OCI-LY1 (cell line): Measurements from ENCODE around the gene RTL10.

ENCODE experiments used
- CTCF ChIP-seq: fragments of 200-600 bp; sonication (generic), shearing (Covaris generic); IDR thresholded peaks from 2 replicates; pipeline ENCODE4 v1.5.1; 2017; ENCODE audit warnings: mild to moderate bottlenecking, antibody characterized with exemption, low read length, moderate library complexity, mixed read lengths
- EZH2 ChIP-seq: fragments of 200-600 bp; sonication (generic), shearing (Covaris generic); IDR thresholded peaks from 2 replicates; pipeline ENCODE4 v1.8.0; 2017; ENCODE audit warnings: borderline replicate concordance, mixed run types, mild to moderate bottlenecking, antibody characterized with exemption, low read length, moderate library complexity, mixed read lengths

DNA sequence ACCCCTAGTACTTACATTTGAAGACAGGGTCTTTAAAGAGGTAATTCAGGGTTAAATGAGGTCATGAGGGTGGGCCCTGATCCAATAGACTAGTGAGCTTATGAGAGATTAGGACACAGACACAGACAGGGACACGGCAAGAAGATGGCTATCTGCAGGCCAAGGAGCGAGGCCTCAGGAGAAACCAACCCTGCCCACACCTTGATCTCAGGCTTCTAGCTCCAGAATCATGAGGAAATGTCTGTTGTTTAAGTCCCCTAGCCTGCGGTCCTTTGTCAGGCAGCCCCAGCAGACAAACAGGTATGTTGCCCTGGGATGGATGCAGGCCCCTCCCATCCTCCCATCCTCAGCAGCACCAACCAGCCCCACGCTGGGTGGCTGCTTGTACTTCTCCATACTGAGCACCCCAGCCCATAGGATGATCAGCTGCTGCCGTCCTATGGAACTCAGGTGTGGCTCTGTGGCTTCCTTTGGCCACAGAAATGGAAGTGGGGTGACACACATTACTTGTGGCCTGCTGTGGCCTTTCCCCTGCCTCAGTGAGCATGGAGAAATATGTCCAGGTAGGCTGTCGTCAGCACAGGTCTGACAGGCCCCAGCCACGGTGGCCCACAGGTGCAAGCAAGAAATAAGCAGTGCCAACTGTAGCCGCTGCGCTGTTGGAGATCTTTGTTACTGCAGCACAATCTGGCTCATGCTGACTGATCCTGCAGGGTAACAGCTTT, 7.9 kb downstream of the RTL10 start:
- no peak for TF ChIP-seq EZH2
- TF ChIP-seq CTCF: no peak
